Breast epithelium (tissue), 4 donors: ENCODE measurements around the gene ADSL. TPM values are rescaled to one million over a fixed set of nuclear protein-coding genes. Genes with fewer than 3 reads are reported as not detected.

Source experiments
- DNase-seq, 2 donors: peaks; one replicate each; pipeline ENCODE4 v3.0.0-alpha.2; 2019; ENCODE audit warnings: low spot score in 2 of 2
- H3K27ac ChIP-seq, 2 donors: fragments of 200-600 bp; sonication (generic) in 1 of 2; one replicate each; pipeline ENCODE4 v1.5.1; 2016 to 2019; ENCODE audit warnings: mild to moderate bottlenecking in 1 of 2
- H3K27me3 ChIP-seq, 2 donors: fragments of 200-600 bp; sonication (generic) in 1 of 2; one replicate each; pipeline versions ENCODE4 v1.5.1 to v1.6.0; 2017 to 2019; ENCODE audit warnings: control low read depth in 1 of 2, mild to moderate bottlenecking in 1 of 2
- H3K36me3 ChIP-seq: fragments of 200-600 bp; one replicate; pipeline ENCODE4 v1.5.1; 2019
- H3K4me1 ChIP-seq, 2 donors: fragments of 200-600 bp; sonication (generic); one replicate each; pipeline ENCODE4 v1.5.1; 2016 to 2019; ENCODE audit warnings: control low read depth in 1 of 2
- H3K4me3 ChIP-seq, 3 donors: fragments of 200-600 bp; sonication (generic); 1 replicate in 2 of 3; 2 replicates in 1 of 3; pipeline ENCODE4 v1.5.1; 2016 to 2019; ENCODE audit warnings: mild to moderate bottlenecking in 3 of 3, moderate library complexity in 2 of 3
- H3K9me3 ChIP-seq, 2 donors: fragments of 200-600 bp; sonication (generic) in 1 of 2; one replicate each; pipeline ENCODE4 v1.5.1; 2016 to 2019; ENCODE audit warnings: control low read depth in 1 of 2
- CTCF ChIP-seq, 3 donors: fragments of 450-650 bp; IDR thresholded peaks; one replicate each; pipeline ENCODE4 v1.5.1; 2016 to 2017; ENCODE audit warnings: antibody characterized with exemption in 3 of 3, mild to moderate bottlenecking in 3 of 3, moderate library complexity in 3 of 3
- POLR2A ChIP-seq: fragments of 450-650 bp; IDR thresholded peaks from one replicate; pipeline ENCODE4 v1.6.1; 2016; ENCODE audit warnings: antibody characterized with exemption, mild to moderate bottlenecking, moderate library complexity
- POLR2AphosphoS5 ChIP-seq, 3 donors: sonication (generic); formaldehyde crosslinking; IDR thresholded peaks; one replicate each; pipeline ENCODE4 v1.6.1; 2017; ENCODE audit warnings: antibody characterized with exemption in 3 of 3
- intact Hi-C: fragments of 100-400 bp; cut with DNase I; formaldehyde crosslinking; loops from one replicate; pipeline ENCODE4 v1.15.1; 2023; ENCODE audit warnings: low total_unique reads
- total RNA-seq, 3 donors: library from RNA; depleted of rRNA; stranded (reverse); fragments of >200 nt; gene quantifications; one replicate each; pipeline ENCODE4 v1.1.0, GENCODE V29; 2016

The ADSL gene
- total RNA-seq, 3 donors from 2014 or later = 66.6 to 92.3 (median 74.7) TPM

DNA sequence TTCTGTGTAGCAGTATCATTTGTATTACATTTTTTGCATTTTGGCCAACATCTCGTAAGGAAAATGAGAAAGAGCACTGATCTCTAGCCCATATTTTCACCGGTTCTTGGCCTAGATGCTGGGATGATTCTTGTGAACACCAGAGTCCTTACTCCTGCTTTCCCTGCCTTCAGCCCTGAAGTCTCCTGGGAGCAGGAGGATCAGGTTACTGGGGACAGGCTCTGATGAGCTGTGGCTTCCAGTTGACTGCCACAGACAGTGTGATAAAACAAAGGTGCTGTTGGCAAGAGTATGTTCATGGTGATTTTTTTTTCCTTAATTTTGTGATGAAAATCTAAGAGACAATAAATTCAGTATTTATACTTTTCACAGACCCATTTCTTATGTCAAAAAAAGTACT, 34.2 kb upstream of the ADSL start:
- peaks cover 24% of the 10 kb centered on the region for H3K36me3 ChIP-seq
- no peaks in the 10 kb centered on the region for H3K4me1 ChIP-seq
- TF ChIP-seq POLR2A (no peak), POLR2AphosphoS5 (IDR thresholded peaks at IDR 0.05) (no peak), CTCF (IDR thresholded peaks at IDR 0.05) (no peak)
- intact Hi-C loops = no loop called here
- no peak overlapping the region for H3K4me3 ChIP-seq
- H3K27me3 ChIP-seq = no peaks in the 10 kb centered on the region
- H3K27ac ChIP-seq = no peak overlapping the region
- DNase-seq = no peak
- no peaks in the 10 kb centered on the region for H3K9me3 ChIP-seq

- DNase-seq = no peak
- no peak overlapping the region for H3K27ac ChIP-seq
- intact Hi-C loops = no loop called here
- no peaks in the 10 kb centered on the region for H3K4me1 ChIP-seq
- no peaks in the 10 kb centered on the region for H3K27me3 ChIP-seq
- TF ChIP-seq CTCF (IDR thresholded peaks at IDR 0.05) = no peak
- TF ChIP-seq POLR2A = no peak
- TF ChIP-seq POLR2AphosphoS5 (IDR thresholded peaks at IDR 0.05) = no peak
- H3K4me3 ChIP-seq = no peak overlapping the region
- peaks cover 22% of the 10 kb centered on the region for H3K36me3 ChIP-seq
- H3K9me3 ChIP-seq = no peaks in the 10 kb centered on the region
These were observed 33.3 kb upstream of the ADSL start for GRCh38 chr22:40313007-40313406.

GRCh38 chr22:40314041-40314440, 32.3 kb upstream of the ADSL start:
- Histone ChIP-seq H3K4me1 (no peaks in the 10 kb centered on the region), H3K36me3 (peaks cover 21% of the 10 kb centered on the region), H3K4me3 (no peak overlapping the region), H3K27me3 (no peaks in the 10 kb centered on the region), H3K27ac (no peak overlapping the region), H3K9me3 (no peaks in the 10 kb centered on the region)
- DNase-seq = no peak
- TF ChIP-seq CTCF (IDR thresholded peaks at IDR 0.05) (no peak), POLR2AphosphoS5 (IDR thresholded peaks at IDR 0.05) (no peak), POLR2A (no peak)
- intact Hi-C loops = no loop called here

DNA sequence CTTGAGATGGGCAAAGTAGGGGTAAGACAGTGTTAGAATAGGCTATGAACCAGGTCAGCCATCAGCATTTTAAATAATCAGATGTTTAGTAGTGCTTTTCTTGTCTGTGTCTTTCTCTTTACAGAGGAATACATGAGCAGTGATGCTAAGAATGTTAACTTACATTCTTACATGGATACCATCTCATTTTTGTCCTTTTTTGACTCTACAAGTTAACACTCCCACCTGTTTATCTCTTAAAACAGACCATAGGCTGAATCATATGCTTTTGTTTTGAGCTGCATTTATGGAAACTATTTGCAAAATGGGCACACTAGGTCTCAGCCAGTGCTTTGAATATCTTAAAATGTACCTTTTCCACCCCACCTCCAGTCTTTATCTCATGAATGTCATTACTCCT, 25.6 kb upstream of the ADSL start:
- Histone ChIP-seq H3K4me3 (no peak overlapping the region), H3K4me1 (no peaks in the 10 kb centered on the region), H3K27ac (no peak overlapping the region), H3K27me3 (no peaks in the 10 kb centered on the region), H3K36me3 (no peaks in the 10 kb centered on the region), H3K9me3 (no peaks in the 10 kb centered on the region)
- TF ChIP-seq POLR2A = no peak
- no peak for TF ChIP-seq POLR2AphosphoS5 (IDR thresholded peaks at IDR 0.05)
- no peak for TF ChIP-seq CTCF (IDR thresholded peaks at IDR 0.05)
- no peak for DNase-seq
- intact Hi-C loops = no loop called here

GRCh38 chr22:40322021-40322420, 24.3 kb upstream of the ADSL start:
- Histone ChIP-seq H3K4me1 (no peaks in the 10 kb centered on the region), H3K27me3 (no peaks in the 10 kb centered on the region), H3K27ac (no peak overlapping the region), H3K9me3 (no peaks in the 10 kb centered on the region), H3K36me3 (no peaks in the 10 kb centered on the region), H3K4me3 (no peak overlapping the region)
- TF ChIP-seq POLR2AphosphoS5 (IDR thresholded peaks at IDR 0.05) = no peak
- TF ChIP-seq POLR2A = no peak
- TF ChIP-seq CTCF (IDR thresholded peaks at IDR 0.05) = no peak
- no peak for DNase-seq
- intact Hi-C loops = no loop called here
